Kasumi-1 (cell line): Measurements from ENCODE around the gene BCKDK.
"Not testable (repeated sequence)": the region's sequence is repeated elsewhere in the genome, so short reads cannot be mapped to it uniquely, and the experiment has no call there.

Source experiments
- DNase-seq, 2 experiments: peaks; one replicate each; lab custom pipeline; 2025; lab: John Stamatoyannopoulos, UW

Gene BCKDK

DNA sequence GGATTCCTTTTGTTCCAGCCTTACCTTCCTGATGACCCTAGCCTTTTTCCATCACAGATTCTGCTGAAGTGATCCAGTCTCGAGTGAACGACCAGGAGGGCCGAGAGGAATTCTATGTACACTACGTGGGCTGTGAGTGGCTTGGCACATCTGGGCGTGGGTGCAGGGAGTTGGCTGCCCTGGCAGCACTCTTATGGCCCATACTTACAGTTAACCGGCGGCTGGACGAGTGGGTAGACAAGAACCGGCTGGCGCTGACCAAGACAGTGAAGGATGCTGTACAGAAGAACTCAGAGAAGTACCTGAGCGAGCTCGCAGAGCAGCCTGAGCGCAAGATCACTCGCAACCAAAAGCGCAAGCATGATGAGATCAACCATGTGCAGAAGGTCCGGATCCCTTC, 11.9 kb downstream of the BCKDK start:
- DNase-seq: no peak

DNA sequence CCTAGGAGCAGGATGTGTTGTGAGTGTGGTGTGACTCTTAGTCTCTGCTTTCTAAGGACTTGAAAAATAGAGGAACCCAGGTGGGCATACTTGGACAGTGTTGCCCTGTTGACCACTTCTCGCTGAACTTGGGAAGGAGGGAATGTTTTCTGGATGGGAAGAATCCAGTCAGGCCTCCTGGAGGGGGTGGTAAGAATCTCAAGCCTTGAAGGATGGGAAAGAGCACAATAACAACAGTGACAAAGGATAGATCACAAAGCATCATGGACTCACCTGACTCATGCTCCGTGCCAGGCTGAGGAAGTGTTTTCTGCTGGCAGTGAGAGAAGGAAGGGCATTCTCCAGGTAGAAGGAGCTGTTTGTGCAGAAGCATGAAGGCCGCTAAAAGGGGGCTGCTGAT, 17.7 kb downstream of the BCKDK start:
- DNase-seq: no peak

DNA sequence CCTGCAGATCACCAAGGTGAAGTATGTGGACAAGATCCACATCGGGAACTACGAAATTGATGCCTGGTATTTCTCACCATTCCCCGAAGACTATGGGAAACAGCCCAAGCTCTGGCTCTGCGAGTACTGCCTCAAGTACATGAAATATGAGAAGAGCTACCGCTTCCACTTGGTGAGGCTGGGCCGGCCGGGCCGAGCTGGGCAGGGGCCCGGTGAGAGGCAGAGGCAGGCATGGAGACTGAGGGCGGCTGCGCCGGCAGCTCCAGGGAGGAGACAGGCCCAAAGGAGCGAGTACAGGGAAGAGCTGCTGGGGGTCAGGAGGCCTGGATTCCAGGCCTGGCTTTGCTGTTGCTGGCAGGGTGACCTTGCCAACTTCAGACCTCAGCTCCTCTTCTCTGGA, 19.0 kb downstream of the BCKDK start:
- DNase-seq: no peak

DNA sequence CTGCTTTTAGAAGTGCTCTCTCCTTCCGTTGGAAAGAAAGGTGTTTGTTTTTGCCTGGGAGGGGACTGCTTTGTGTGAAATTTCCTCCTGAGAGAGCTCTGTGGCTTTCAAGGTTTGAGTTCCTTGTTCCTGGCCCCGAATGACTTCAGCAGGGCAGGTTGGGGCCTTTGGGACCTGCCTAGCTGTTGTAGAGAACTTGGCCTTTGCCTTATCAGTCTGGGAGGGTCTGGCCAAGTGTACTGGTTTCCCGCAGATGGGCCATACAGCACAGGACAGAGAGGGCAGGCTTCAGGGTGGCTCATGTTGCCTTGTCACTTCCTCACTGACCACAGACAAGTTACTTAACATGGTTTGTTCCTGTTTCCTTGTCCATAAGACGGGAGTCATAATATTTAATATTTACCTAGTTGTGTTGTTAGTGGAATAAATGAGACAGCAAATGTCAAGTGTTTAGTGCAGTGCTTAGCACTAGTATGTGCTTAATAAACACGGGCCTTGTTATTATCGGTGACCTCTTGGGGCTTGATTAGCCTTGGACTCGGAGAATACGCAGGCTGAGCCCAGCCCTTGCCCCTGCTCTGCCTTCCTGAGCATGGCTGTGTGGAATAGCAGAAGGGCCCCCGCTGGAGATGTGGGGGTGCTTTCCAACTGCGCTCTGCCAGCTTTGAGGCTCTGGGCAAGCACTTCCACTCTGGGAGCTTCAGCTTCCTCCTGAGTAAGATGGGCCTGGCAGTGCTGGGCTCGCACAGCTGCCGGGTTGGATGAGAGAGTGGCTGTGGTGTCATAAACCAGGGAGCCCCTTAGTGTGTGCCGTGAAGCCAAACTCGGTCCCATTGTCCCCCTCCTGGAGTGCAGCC, 20.8 kb downstream of the BCKDK start:
- peak; percentile 58 to 67 for DNase-seq

DNA sequence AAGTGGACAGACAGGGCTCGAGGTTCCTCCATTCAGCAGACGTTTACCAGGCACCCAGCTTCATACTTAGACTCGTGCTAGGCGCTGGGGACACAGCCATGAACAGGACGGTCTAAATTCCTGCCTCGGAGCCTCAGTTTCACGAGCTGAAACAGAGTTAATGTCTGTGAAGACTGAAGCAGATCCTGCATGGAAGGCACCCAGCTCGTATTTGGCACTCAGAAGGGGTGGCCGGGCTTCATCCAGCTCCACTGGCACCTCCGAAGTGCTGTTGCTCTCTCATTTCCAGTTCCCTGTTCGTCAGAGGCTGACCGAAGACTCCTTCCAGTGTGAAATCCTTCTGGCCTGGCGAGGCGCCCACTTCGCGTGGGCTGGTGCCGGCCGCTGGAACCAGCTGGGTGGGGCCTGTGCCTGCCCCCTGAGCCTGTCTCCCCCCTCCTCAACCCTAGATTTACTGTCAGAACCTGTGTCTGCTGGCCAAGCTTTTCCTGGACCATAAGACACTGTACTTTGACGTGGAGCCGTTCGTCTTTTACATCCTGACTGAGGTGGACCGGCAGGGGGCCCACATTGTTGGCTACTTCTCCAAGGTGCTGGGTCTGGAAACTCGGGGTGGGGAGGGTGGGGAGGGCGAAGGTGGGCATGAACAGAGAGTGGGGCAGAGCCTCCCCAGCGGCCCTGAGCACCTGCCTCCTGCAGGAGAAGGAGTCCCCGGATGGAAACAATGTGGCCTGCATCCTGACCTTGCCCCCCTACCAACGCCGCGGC, 21.6 kb downstream of the BCKDK start:
- DNase-seq: no peak

DNA sequence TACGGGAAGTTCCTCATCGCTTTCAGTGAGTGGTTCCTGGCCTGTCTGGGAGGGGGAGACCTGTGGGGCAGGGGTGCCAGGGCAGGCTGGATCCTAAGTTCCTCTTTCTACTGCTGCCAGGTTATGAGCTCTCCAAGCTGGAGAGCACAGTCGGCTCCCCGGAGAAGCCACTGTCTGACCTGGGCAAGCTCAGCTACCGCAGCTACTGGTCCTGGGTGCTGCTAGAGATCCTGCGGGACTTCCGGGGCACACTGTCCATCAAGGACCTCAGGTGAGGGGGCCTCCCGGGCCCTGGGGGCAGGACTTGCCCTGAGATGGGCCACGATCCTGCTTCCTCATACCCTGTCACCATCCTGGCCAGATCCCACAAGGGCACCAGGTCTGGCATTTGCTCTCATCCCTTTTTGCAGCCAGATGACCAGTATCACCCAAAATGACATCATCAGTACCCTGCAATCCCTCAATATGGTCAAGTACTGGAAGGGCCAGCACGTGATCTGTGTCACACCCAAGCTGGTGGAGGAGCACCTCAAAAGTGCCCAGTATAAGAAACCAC, 22.2 kb downstream of the BCKDK start:
- DNase-seq: peak in 1 of 2 experiments; percentile 21

DNA sequence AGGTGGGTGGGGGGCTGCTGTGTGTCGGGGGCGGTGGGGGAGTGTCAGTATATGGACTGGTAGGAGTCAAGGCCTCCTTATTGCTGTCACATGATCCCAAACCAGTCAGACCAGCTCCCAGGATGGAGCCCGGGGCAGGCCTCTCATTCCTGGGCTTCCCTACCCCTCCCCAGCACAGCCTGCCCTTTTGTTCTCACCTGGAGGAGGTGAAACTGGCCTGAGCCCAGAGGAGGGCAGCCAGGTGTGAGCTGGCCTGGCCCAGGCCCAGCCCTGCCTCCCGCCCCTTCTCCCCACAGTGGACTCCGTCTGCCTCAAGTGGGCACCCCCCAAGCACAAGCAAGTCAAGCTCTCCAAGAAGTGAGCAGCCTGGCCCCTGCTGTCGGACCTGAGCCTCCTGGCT, 22.7 kb downstream of the BCKDK start:
- no peak for DNase-seq

DNA sequence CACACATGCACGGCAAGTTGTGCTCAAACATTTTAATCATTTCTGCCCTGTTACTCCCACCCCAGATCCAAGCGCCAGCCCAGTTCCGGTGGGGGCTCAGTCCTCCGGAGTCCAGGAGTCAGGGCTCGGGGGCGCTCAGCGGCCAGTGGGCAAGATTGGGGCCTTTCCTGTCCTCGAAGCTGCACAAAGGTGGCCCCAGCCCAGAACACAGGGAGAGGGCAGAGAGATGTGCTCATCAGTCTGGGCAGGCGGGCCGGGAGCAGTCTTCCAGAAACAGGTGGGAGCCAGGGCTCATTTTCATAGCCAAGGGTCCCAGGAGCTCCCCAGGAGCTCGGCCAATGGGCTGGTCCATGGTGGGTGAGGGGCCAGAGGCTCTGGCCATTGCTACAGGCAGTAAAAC, 23.2 kb downstream of the BCKDK start:
- no peak for DNase-seq

DNA sequence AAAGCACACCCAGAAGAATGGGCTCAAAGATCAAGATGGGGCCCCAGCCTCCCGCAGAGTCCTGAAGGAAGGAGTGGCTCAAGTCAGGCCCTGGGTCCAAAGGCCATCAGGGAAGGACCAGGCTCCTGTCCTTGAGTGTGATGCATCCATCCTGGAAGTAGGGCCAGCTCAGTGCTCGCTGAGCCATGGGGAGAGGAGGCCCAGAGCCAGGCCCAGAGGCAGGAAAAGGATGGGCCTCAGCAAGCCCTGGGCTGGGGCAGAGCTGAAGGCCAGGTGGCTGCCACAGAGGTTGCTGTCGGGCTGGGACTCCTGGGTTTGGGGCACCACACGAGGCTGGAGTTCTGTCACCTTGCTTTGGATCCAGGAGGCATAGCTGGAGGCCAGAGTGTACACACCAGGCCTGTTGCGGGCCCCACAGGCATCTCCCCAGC, 23.7 kb downstream of the BCKDK start:
- DNase-seq: no peak

DNA sequence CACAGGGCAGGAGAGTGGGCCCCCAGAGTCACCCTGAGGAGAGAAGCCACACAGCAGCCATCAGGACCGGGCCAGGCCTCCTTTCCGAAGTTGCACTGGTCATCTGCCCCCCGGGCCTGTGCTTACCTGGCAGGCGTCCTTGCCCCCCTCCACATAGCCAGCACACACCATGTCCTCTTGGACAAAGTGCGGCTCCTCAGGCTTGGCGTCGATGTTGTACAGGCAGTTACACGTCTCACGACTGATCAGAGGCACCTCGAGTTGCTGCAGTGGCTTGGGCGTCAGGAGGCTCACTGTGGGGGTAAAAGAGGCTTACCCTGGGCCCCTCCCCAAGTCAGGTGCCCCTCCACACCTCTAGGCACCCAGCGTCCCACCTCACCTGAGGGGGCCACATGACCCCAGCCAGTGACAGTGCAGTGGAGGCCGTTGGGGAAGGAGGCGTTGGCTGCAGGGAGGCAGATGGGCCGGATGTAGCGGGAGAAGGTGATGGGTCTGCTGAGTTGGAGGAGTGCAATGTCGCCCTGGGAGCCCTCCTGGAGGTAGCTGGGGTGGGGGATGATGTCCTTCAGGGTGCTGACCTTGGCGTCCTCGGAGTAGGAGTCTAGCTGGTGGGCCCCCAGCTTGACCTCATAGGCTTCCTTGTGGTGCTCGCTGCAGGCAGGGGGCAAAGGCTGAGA, 24.3 kb downstream of the BCKDK start:
- no peak for DNase-seq

DNA sequence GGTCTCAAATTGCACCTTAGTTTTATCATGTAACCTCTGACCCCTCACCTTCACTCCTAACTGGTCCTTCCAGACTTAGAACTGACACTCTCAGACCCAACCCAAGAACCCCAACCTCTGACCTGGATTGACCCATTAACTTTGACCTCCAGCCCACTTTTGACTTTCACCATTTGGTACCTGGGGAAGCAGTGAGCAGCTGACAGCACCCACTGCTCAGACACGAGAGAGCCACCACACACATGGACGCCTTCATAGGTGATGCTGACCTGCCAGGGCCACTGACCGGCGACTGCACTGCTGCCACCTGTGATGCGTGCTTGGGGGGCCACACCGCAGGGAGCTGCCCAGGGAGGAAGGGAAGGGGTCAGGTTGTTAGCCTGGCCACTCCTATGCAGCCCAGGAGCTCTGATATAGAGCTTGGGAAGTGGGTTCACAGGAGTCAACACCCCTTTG, 24.9 kb downstream of the BCKDK start:
- DNase-seq: no peak

DNA sequence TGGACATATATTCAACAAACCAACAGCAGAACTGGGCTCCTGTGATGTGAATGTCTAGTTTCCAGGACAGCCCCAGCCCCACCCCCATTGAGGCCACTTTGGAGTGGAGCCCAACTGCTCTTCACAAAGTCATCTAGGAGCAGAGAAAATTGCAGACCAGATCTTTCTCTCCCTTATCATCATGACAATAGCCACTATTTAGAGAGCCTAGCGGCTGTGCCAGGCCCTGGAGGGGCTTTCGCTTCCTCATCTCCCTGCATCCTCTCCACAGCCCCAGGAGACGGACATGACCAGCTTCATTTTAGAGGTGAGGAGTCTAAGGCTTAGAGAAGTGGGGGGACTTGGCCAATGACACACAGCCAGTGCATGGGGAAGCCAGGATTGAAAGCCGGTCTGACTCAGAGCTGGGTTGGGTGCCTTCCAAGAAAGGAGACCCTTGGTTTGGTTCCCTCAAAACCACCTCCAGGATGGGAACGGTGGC, 25.9 kb downstream of the BCKDK start:
- no peak for DNase-seq

DNA sequence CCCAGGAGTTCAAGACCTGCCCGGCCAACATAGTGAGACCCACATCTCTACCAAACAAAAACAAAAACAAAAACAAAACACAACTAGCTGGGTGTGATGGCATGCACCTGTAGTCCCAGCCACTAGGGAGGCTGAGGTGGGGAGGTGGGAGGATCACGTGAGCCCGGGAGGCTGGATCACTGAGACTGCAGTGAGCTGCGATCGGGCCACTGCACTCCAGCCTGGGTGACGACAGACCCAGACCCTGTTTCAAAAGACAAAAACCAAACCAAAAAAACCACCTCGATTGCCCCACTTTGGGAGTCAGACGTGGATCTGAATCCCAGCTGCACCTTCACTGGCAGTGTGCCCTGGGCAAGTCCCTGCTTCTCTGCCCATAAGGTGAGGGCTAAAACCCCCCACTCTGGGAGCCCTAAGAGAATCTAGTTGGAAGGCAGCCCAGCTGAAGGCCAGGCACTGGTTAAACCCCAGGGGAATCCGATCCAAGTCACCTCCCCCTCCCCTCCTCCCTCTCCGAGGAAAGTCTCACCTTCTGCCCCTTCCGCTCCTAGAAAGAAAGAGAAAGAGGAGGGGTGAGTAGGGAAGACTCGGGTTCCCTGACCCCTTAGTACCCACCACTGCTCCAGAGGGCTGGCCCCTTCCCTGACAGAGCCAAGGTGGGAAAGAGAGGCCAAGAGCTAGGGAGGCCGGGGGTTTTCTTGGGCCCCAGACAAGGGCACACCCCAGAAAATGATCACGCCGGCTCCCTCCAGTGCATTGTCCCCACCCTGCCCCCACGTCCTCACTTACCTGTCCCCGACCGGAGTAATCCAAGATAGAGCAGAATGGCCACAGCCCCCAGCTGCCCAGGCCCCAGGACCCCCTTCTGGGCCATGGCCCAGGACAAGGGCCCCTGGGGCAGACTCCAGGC, 26.7 kb downstream of the BCKDK start:
- no peak for DNase-seq

DNA sequence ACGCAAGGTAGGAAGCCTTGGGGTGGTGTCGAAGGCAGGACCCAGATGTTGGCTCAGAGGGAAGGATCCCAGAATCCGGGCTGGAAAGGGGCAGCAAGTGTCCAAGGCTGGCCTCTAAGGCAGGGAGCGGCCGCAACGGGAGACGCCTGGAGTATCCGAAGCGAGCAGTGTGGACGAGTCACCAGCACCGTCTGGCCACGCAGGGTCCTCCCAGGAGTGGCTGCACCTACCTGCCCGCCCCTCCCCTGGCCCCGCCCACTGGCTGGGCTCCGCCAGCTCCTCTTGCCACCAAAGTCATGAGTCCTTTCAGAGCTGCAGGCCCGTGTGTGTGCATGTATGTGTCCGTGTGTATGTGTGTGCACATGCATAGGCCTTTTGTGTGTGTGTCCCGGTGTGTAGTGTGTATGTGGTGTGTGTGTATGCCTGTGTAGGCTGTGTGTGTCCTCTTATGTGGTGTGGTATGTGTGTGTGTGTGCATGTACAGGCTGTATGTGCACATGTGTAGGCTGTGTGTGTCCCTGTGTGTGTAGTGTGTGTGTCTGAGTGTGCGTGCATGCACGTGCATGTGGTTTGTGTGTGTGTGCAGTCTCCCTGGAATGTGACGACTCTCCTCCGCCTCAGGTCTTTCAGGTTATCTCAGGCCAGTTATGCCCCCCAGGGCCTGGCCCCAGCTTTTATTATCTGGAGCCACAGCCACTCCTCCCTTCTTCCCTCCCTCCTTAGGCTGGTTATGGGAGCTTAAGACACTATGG, 27.5 kb downstream of the BCKDK start, which contains the start of gene PRSS8:
TSS of gene PRSS8 (minus strand) at position 193 of the 752 bp plus-strand sequence. CDS start 229 bp downstream, outside the sequence.
- no peak for DNase-seq

DNA sequence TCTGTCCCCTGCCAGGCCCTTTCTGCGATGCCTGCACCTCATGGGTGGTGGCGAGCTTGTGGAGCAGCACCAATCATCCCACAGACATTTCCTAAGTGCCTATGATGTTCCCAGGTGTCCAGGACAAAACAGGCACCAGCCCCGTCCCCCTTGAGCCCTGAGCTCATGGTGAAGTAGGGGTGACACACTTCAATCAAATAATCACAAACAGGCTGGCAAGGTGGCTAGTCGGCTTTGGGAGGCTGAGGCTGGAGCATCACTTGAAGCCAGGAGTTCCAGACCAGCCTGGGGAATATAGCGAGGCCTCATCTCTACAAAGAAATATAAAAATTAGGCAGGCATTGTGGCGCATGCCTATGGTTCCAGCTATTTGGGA, 28.1 kb downstream of the BCKDK start:
- DNase-seq: no peak

DNA sequence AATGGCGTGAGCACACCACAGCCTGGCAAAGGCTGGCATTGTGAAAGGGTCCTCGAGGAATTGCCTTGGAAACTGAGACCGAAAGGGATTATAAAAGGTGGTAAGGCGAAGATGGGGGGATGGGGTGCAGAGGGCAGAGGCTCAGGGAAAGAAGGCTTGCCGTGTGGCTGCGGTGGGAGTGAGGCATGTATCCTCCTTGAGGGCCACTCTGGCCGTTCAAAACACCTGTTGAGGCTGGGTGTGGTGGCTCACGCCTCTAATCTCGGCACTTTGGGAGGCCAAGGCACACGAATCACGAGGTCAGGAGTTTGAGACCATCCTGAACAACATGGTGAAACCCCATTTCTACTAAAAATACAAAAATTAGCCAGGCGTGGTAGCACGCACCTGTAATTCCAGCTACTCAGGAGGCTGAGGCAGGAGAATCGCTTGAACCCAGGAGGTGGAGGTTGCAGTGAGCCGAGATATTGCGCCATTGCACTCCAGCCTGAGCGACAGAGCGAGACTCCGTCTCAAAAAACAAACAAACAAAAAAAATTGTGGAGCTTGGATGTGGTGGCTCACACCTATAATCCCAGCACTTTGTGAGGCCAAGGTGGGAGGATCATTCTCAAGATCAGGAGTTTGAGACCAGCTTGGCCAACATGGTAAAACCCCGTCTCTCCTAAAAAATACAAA, 28.8 kb downstream of the BCKDK start:
- DNase-seq: not testable (repeated sequence)

DNA sequence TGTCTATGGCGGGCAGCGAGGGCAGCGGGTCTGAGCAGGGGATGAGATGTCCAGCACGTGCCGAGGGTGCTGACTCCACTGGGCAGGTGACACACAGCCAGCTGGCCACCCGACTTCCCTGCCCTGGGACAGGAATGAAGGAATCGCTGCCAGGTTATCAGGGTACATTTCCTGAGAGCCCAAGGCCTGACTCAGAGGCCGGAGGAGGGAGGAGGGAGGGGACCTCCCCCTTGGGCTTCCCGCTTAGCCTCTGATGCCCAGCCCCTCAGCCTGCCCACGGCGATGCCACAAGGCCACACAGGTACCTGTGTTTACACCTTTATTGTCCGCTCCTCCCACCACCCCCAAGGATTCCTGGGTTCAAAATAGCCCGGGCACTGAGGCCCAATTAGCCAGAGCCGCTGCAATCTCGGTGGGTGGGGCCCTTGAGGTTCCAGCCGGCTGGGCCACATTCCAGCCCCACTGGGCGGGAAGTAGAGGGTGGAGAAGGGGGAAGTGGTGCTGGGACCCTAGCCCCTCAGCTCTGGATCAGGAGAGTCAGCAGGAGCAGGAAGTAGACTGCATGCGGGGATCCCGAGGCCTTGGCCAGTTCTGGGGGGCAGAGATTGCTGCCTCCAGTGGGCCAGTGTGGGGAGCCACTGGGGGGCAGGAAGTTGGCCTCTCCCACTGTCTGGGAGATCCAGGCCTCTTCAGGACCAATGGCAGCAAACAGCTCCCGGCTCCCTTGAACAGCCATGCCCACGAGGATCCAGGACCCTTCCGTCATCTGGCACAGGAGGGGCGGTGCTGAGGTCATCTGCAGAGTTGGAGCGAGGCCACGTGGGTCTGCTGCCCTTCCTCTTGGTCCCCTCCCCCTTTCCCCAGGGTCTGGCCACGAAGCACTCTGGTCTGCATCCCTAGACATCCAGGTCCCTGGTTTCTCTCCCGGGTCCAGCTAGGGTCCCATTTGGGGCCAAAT, 30.7 kb downstream of the BCKDK start:
- DNase-seq: no peak

DNA sequence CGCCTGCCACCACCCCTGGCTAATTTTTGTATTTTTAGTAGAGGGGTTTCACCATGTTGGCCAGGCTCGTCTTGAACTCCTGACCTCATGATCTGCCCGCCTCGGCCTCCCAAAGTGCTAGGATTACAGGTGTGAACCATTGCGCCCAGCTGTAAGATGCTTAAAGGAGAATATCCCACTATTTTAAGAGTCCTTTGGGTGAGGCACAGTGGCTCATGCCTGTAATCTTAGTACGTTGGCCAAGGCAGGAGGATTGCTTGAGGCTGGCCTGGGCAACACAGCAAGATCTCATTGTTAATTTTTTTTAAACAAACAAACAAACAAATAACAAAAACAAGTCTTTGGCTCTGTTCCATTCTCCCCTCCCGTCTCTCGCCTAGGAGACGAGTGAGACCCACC, 32.9 kb downstream of the BCKDK start:
- not testable (repeated sequence) for DNase-seq
